Esophagus squamous epithelium (tissue), 5 donors: ENCODE data around the gene CHAD. TPM values are rescaled to one million over a fixed set of nuclear protein-coding genes. Genes with fewer than 3 reads are reported as not detected.

Experiments used
- DNase-seq: peaks from one replicate; lab custom pipeline; 2025; lab: John Stamatoyannopoulos, UW
- H3K27ac ChIP-seq, 4 donors: fragments of 200-600 bp; sonication (generic); one replicate each; pipeline ENCODE4 v1.5.1; 2016 to 2019; ENCODE audit warnings: mild to moderate bottlenecking in 1 of 4
- H3K27me3 ChIP-seq, 4 donors: fragments of 200-600 bp; sonication (generic); 1 replicate in 3 of 4; 2 replicates in 1 of 4; pipeline versions ENCODE4 v1.5.1 to v1.6.0; 2017 to 2021; ENCODE audit warnings: antibody characterized with exemption in 1 of 4
- H3K36me3 ChIP-seq, 3 donors: fragments of 200-600 bp; sonication (generic); one replicate each; pipeline ENCODE4 v1.5.1; 2016 to 2019
- H3K4me1 ChIP-seq, 3 donors: fragments of 200-600 bp; sonication (generic); one replicate each; pipeline ENCODE4 v1.5.1; 2017 to 2019
- H3K4me3 ChIP-seq, 4 donors: fragments of 200-600 bp; sonication (generic); 1 replicate in 3 of 4; 2 replicates in 1 of 4; pipeline ENCODE4 v1.5.1; 2016 to 2019; ENCODE audit warnings: mild to moderate bottlenecking in 2 of 4, moderate library complexity in 1 of 4
- H3K9me3 ChIP-seq, 3 donors: fragments of 200-600 bp; sonication (generic); one replicate each; pipeline ENCODE4 v1.5.1; 2016 to 2019
- CTCF ChIP-seq, 6 experiments: fragments of 450-650 bp in 4 of 6; fragments of 200-600 bp in 2 of 6; sonication (generic) in 2 of 6; IDR thresholded peaks; one replicate each; pipeline ENCODE4 v1.5.1; 2016 to 2019; ENCODE audit warnings: antibody characterized with exemption in 6 of 6, mild to moderate bottlenecking in 4 of 6, moderate library complexity in 4 of 6
- POLR2A ChIP-seq, 4 donors: fragments of 450-650 bp; IDR thresholded peaks; one replicate each; pipeline ENCODE4 v1.6.1; 2017; ENCODE audit warnings: antibody characterized with exemption in 4 of 4, mild to moderate bottlenecking in 4 of 4, moderate library complexity in 3 of 4
- WGBS, 2 donors: methylation state at CpG; one replicate each; pipeline ENCODE4 v1.1.5; 2018; 5-methylcytosine and 5-hydroxymethylcytosine counted together
- intact Hi-C: fragments of 100-400 bp; cut with DNase I; formaldehyde crosslinking; loops from one replicate; pipeline ENCODE4 v1.15.0; 2022
- total RNA-seq, 4 donors: library from RNA; depleted of rRNA; stranded (reverse); fragments of >200 nt; gene quantifications; one replicate each; pipeline ENCODE4 v1.1.0, GENCODE V29; 2016
- donor health status: DM: yes; HTN: yes; CAD: no.

The CHAD gene
- total RNA-seq, 4 donors from 2014 or later, result 0.19 to 0.80 TPM; not detected in 2

GRCh38 chr17:50414808-50415207 lies 53.9 kb downstream of the CHAD start:
- Histone ChIP-seq H3K4me3 (no peak overlapping the region), H3K9me3 (no peaks in the 10 kb centered on the region), H3K4me1 (no peaks in the 10 kb centered on the region), H3K27ac (no peak overlapping the region), H3K27me3 (no peaks in the 10 kb centered on the region), H3K36me3 (no peaks in the 10 kb centered on the region)
- TF ChIP-seq POLR2A (IDR thresholded peaks at IDR 0.05) (no peak), CTCF (IDR thresholded peaks at IDR 0.05) (no peak)
- intact Hi-C loops, result no loop called here
- 65 to 78% methylated on average over 3 of the region's 3 CpGs for WGBS, 2 donors
- no peak for DNase-seq

Other genes starting within 250 kb of the CHAD start
- gene TMEM92, start 194.4 kb downstream of the CHAD start, total RNA-seq, result under 1 TPM in 2 of 4 donors, not detected in 2; 0.12 to 0.76 TPM
- gene XYLT2, start 122.8 kb downstream of the CHAD start, total RNA-seq, result 10 to 100 TPM; 10.0 to 17.5 (median 13.5) TPM
- 10 to 100 TPM; 58.0 to 77.7 (median 74.5) TPM for gene MRPL27, start 95.7 kb downstream of the CHAD start, total RNA-seq
- gene EME1, start 95.7 kb downstream of the CHAD start, total RNA-seq, result 1 to 10 TPM in 2 of 4 donors, under 1 TPM in 2; 0.57 to 2.7 (median 1.1) TPM
- gene LRRC59, start 71.4 kb downstream of the CHAD start, total RNA-seq, result 100 to 1,000 TPM in 1 of 4 donors, 10 to 100 TPM in 3; 63.4 to 136 (median 77.9) TPM
- 10 to 100 TPM in 3 of 4 donors, 1 to 10 TPM in 1; 7.0 to 26.3 (median 19.0) TPM for gene ACSF2, start 42.7 kb downstream of the CHAD start, total RNA-seq
- 10 to 100 TPM in 3 of 4 donors, 1 to 10 TPM in 1; 9.1 to 19.3 (median 14.2) TPM for gene RSAD1, start 10.0 kb upstream of the CHAD start, total RNA-seq
- gene MYCBPAP, start 39.6 kb upstream of the CHAD start, total RNA-seq, result under 1 TPM in 1 of 4 donors, not detected in 3; 0.38 TPM
- gene EPN3, start 63.9 kb upstream of the CHAD start, total RNA-seq, result 100 to 1,000 TPM in 1 of 4 donors, 10 to 100 TPM in 3; 24.5 to 111 (median 51.8) TPM
- 10 to 100 TPM; 34.1 to 67.3 (median 38.1) TPM for gene SPATA20, start 78.3 kb upstream of the CHAD start, total RNA-seq
- under 1 TPM in 3 of 4 donors, not detected in 1; 0.11 to 0.38 (median 0.13) TPM for gene CACNA1G, start 91.8 kb upstream of the CHAD start, total RNA-seq
- 10 to 100 TPM; 19.6 to 93.7 (median 34.1) TPM for gene ABCC3, start 166.0 kb upstream of the CHAD start, total RNA-seq
- 10 to 100 TPM; 10.7 to 34.9 (median 17.9) TPM for gene ANKRD40, start 239.0 kb upstream of the CHAD start, total RNA-seq